Uterus (tissue), 2 donors: ENCODE results near the gene PROK2.

Source experiments
- POLR2A ChIP-seq, 2 donors: fragments of 450-650 bp; IDR thresholded peaks; one replicate each; pipeline ENCODE4 v1.6.1; 2016; ENCODE audit warnings: antibody characterized with exemption in 2 of 2, mild to moderate bottlenecking in 1 of 2, moderate library complexity in 1 of 2
- TF ChIP-seq, protein P1 (sequence below), 4 experiments: fragments of 200-600 bp in 2 of 4; fragments of 450-650 bp in 2 of 4; sonication (generic) in 2 of 4; IDR thresholded peaks; one replicate each; pipeline ENCODE4 v1.5.1; 2016 to 2019; ENCODE audit warnings: antibody characterized with exemption in 4 of 4, mild to moderate bottlenecking in 2 of 4, moderate library complexity in 1 of 4

DNA sequence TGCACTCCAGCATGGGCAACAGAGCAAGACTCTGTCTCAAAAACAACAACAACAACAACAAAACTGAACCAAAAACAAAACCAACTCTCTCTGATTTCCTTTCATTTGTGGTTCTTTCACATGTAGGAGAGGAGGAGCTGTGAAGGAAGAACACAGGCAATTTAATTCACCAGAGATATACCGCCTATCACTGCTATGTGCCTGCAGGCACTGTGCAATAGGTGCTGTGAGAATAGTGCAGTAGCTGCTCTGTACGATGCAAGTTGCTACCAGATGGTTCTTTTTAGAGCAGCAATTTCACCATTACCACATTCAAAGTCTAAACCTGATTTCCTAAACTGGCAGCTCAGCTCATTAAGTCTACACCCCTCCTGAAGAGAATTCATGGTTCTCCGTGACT lies 11.3 kb upstream of the PROK2 start:
- TF ChIP-seq, protein P1, sequence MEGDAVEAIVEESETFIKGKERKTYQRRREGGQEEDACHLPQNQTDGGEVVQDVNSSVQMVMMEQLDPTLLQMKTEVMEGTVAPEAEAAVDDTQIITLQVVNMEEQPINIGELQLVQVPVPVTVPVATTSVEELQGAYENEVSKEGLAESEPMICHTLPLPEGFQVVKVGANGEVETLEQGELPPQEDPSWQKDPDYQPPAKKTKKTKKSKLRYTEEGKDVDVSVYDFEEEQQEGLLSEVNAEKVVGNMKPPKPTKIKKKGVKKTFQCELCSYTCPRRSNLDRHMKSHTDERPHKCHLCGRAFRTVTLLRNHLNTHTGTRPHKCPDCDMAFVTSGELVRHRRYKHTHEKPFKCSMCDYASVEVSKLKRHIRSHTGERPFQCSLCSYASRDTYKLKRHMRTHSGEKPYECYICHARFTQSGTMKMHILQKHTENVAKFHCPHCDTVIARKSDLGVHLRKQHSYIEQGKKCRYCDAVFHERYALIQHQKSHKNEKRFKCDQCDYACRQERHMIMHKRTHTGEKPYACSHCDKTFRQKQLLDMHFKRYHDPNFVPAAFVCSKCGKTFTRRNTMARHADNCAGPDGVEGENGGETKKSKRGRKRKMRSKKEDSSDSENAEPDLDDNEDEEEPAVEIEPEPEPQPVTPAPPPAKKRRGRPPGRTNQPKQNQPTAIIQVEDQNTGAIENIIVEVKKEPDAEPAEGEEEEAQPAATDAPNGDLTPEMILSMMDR (IDR thresholded peaks at IDR 0.05): no peak
- no peak for TF ChIP-seq POLR2A (IDR thresholded peaks at IDR 0.05)
